Prostate gland (tissue), 2 donors: ENCODE data around the gene MIR17HG.

Source experiments
- CTCF ChIP-seq, 4 experiments: fragments of 200-600 bp in 2 of 4; fragments of 450-650 bp in 2 of 4; sonication (generic) in 2 of 4; IDR thresholded peaks; 1 replicate in 3 of 4; 2 replicates in 1 of 4; pipeline ENCODE4 v1.5.1; 2016 to 2019; ENCODE audit warnings: antibody characterized with exemption in 4 of 4, mild to moderate bottlenecking in 2 of 4, moderate library complexity in 2 of 4
- POLR2A ChIP-seq: fragments of 450-650 bp; IDR thresholded peaks from one replicate; pipeline ENCODE4 v1.6.1; 2016; ENCODE audit warnings: antibody characterized with exemption, mild to moderate bottlenecking

GRCh38 chr13:91383836-91384235, 36.3 kb downstream of the MIR17HG start:
- no peak for TF ChIP-seq CTCF (IDR thresholded peaks at IDR 0.05)
- no peak for TF ChIP-seq POLR2A
